M059J (cell line): ENCODE measurements around the gene SKI. TPM values are rescaled to one million over a fixed set of nuclear protein-coding genes. Genes with fewer than 3 reads are reported as not detected.
"Not testable (repeated sequence)": the region's sequence is repeated elsewhere in the genome, so short reads cannot be mapped to it uniquely, and the experiment has no call there.

Source experiments
- DNase-seq: peaks from one replicate; pipeline ENCODE4 v3.0.0-alpha.2; 2012; ENCODE audit warnings: low read depth
- total RNA-seq: library from RNA; depleted of rRNA; stranded (reverse); fragments of >200 nt; shearing (Covaris generic); gene quantifications from 2 replicates; pipeline ENCODE4 v1.2.3, GENCODE V29; 2014

The SKI gene
- total RNA-seq, 1 experiment from 2014 or later: 13.8 TPM

DNA sequence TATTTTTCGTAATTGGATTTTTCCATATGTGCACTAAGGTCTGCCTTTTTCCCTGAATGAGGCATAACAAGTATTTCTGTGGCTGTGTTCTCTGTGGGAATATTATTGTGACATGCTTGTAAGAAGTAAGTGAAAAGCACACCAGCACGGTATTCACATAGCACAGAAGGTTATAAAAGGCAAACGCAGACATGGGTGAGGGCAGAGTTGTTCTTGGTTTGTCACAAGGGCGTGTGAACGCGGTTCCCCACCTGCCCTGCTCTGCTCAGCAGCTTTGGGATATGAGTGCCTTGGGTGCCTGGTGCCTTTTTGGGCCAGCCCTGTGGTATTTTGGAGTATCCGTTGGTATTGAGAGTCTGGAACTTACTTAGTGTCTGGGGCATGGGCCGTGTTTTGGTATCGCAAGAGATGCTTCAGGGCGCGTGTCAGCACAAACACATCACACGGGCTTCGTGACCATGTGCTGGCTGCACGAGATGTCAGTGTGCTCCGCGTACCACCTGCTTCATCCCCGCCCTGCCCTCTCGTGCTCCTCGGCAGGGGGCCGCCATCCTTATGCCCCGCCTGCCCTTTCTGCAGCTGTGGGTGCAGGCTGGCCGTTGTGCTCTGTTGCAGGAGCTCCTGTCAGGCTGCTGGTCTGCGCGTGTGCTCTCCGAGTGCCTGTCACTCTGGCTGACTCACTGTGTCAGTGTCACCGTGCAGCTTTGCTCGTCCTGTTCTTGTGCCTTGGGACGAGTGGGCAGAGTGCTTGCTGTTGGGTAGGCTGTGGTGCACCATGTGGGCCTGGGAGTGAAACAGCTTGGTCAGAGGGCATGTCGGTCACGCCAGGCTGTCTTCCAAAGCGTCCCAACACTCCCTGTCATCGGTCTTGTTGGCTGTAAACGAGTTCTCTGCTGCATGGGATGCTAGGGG lies 15.0 kb downstream of the SKI start:
- DNase-seq: no peak

DNA sequence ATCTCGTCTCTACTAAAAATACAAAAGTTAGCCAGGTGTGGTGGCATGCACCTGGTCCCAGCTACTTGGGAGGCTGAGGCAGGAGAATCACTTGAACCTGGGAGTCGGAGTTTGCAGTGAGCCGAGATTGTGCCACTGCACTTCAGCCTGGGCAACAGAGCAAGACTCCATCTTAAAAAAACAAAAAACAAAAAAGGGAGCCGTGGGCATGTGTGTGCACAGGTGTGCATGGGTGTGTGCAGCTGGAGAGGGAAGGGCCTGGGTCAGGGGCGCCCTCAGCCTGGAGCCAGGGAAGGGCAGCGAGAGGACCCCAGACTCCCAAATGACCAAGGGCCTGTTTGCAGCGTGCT lies 18.9 kb downstream of the SKI start:
- DNase-seq: not testable (repeated sequence)

DNA sequence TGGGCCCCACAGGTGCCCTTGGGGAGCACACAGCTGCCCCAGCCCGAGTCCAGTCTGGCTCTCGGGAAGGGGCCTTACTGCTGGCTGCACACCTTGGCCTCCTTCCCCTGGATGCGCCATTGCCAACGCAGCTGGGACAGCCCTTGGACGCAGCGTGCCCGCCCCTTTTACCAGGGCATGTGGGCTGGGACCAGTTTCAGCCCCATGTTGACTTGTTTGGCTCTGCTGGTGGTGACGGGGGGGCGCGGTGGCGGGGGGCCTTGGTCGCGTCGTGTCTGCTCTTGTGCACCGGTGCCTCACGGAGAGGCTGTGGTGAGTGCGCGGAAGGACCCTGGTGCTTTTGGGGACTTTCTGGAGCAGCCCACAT lies 19.6 kb downstream of the SKI start:
- DNase-seq: no peak

DNA sequence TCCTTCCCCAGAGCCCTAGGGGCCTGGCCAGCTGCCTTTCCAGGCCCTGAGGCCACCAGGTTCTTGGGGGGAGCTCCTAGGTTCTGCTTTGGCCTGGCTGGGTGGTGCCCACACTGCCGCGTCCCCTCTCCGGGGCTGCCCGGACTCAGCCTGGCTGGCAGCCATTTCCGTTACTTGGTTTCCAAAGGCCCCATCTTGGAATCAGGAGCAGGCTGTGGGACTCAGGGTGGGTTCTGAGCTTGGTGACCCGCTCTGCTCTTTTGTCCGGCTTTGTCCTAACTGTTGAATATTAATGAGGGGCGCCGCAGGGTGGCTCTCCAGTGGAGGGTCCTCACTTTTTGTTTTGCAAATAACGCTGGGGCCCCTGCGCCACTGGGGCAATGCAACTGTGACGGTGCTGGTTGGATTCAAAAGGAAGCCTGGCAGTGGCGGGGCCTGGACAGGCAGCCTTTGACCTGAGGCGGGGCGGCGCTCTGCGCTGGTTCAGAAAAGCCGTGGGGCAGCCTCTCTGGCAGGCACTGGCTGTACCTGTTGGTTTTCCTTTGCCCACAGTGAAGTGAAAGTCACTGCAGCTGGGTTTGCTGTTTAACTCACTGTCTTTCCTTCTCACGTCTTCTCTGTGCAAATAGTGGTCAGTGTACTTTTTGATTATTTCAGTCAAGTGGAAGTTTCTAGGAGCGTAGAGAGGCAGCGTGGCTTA lies 20.2 kb downstream of the SKI start:
- DNase-seq: no peak

DNA sequence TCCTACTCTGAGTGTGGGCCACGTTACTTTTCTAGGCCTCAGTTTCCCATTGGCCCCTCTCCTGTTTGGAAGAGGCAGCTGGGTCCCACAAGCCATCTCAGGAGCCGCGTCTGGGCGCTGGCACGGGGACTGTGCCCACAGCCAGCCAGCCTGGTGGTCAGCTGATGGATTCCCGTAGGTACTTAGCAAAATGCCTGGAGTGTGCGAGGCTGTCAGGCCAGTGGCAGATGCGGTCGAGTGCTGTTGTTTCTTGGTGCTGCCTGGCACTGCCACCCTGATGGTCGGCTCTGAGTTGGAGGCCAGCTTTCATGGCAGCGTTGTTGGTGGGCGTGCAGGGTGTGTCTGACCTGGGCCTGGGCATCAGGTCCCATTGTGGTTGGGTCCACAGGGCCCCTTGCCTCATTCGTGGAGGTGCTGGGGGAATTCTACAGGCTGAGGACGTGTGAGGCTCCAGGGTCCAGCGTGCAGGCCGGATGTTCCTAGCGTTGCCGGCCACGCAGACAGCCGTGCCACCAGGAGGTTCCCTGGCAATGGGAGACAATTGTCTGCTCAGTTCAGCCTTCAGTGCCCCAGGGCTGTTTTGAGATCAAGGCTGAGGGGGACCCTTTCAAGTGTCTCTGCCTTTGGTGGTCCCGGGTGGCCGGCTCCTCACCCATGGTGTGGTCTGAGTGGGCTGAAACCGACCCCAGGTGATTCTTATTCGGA lies 20.9 kb downstream of the SKI start:
- DNase-seq: no peak

DNA sequence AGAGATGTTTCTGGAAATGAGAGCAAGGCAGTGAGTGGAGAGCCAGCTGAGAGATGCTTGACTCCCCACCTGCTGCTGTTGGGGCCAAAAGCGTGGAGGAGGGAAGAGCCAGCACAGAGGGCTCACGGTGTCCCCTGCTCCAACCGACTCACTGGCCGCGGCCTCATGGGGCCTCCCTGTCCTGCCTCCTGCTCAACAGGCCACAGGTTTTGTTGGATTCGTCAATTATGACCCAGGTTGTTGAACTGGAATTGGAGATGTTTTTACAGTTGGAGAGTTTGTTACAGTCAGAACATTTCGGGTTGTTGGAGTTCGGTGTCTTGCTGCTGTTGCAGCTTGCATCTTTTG lies 21.4 kb downstream of the SKI start:
- no peak for DNase-seq

DNA sequence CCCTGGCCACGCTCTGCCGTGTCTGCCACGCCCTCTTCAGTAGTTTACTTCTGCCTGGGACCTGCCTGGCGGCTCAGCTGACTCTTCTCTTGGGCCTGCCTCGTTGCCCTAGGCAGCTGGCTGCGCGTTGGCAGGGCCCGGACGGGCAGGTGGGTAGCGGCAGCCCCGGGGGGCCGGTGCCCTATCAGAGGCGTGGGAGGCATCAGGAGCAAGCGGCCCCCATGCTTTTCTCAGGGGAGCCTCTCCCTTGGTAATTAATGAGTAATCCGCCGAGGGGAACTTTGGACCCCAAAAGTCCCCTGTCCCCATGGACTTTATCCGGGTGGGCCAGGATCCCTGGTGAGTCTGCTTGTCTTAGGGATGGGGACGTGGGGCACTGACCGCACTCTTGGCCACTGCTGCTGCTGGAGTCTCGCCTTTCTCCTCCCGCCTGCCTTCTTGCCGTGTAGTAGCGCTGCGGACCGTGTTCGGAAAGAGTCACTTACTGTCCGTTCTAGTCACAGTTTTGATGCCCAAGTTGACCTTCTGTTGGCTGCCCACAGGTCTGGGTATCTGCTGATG lies 22.7 kb downstream of the SKI start:
- no peak for DNase-seq

DNA sequence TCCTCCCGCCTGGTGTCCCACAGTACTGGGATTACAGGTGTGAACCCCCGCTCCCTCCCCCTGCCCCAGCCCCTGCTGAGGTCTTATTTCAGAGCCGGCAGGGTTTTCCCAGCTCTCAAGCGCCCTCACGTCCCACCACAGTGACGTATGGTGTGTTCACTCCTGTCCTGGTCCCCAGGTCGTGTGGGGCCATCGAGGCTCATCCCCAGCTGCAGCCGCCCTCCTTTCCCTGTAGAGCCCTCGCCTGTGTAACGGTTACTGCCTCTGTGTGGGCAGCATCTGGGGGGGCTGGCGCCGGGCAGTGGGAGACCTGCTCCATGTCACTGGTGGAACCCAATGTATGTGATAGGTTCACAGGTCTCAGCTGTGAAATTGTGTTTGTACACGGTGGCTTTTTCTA lies 23.2 kb downstream of the SKI start:
- DNase-seq: no peak

DNA sequence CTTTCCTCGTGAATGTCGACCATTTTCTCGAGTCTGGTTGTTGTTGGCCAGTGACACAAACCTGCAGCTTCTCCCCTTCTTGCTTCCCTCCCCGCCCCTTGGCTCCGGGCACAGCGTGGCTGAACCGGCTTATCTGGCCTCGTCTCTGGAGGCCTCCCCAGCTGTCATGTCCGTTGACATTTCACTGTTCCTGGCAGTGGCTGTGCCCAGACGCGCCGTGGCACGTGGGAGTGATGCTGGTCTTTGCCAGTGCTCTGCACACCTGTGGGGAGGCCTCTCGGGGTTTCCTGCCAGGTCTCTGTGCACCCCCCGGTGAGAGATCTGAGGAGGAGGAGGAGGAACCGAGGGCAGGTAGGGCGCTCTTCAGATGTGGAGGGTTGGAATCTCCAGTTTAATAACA lies 23.7 kb downstream of the SKI start:
- DNase-seq: no peak

DNA sequence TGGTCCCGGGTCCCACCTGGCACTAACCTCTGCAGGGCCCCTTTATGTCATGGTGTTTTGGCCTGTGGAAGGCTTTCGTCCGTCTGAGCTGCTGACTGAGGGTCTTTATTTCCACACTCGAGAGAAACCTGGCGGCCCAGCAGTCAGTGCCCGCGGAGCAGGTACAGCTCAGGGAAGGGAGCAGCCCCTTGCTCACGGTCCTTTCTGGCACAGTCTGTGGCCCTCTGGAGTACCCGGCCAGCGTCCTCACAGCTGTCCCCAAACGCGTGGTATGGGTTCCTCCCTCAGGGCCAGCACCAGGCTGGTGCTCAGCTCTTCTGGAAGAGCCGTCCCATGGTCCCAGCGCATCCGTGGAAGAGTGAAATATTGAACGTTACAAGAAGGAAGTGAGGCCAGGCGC lies 24.3 kb downstream of the SKI start:
- DNase-seq: no peak

DNA sequence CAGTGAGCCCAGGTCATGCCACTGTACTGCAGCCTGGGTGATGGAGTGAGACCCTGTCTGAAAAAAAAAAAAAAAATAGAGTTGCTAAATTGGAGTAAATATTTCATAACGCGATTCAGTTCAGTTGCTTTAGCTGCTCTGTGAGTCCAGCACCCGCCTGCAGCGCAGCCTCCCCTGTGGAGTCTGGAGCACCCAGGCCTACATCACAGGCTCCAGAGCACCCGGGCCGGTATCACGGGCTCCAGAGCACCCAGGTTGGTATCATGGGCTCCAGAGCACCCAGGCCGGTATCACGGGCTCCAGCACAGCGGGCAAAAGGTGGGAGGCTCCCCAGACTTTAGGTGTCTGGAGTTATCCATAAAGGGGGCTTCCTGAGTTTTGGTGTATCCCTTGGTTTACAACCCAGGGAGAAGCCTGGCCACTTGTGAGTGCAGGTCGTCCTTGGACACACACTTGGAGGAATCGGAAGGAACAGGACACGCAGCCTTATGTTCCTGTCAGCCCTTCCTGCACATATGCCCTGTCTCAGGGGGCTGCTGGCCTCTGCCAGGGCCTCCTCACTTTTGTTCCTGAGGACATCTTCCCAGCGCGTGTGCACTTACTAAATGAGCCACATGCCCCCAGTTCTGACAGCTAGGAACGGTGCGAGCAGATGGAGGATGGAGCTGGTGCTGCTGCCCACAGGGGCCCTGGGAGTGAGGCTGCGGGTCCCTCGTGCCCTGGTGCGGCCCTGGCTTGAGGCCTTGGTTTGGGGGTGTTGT lies 25.1 kb downstream of the SKI start:
- DNase-seq: no peak

DNA sequence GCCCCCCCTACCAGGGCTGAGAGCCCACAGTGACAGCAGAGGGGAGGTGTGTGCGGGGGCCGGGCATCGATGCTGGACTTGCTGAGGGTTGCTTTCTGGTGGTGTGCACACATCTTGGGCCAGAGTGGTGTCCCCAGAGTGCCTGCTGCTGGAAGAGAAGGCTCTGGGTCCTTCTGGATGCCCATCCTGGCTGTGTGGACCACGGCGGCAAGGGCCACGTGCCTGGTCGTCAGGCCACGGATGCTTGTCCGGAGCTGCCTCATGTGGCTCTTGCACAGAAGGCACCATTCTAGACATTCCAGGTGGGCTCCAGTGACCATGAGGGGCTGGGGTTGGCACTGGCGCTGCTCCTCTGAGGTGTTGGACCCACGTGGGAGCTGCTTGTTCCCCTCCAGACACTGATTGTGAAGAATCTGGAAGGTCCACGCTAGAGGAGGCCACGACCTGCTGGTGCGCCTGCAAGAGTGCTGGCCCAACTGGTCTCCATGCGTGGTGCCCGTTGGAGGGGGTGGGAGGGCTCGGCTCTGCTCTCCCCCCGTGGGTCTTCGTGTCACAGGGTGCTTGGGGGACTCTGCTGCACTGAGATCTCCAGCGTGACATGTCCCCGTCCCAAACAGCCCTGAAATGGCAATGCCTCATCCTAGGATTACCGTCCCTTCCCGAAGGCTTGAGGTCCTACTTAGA lies 25.8 kb downstream of the SKI start:
- no peak for DNase-seq

DNA sequence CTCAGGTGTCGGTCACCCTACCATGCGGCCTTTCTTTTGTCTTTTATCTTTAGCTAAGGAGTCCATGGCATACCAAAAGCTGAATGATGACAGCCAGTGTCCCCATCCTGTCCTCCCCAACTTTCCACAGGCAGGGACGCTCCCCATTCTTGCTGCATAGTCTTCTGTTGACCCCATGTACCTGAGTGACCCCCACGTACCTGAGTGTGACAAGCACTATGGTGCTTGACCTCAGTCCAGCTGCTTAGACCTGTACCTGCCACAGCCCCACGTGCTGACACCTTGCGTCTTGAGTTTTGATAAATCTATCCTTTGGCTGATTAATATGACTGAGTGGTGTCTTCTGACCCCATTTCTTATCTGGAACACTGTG lies 26.9 kb downstream of the SKI start:
- DNase-seq: no peak

DNA sequence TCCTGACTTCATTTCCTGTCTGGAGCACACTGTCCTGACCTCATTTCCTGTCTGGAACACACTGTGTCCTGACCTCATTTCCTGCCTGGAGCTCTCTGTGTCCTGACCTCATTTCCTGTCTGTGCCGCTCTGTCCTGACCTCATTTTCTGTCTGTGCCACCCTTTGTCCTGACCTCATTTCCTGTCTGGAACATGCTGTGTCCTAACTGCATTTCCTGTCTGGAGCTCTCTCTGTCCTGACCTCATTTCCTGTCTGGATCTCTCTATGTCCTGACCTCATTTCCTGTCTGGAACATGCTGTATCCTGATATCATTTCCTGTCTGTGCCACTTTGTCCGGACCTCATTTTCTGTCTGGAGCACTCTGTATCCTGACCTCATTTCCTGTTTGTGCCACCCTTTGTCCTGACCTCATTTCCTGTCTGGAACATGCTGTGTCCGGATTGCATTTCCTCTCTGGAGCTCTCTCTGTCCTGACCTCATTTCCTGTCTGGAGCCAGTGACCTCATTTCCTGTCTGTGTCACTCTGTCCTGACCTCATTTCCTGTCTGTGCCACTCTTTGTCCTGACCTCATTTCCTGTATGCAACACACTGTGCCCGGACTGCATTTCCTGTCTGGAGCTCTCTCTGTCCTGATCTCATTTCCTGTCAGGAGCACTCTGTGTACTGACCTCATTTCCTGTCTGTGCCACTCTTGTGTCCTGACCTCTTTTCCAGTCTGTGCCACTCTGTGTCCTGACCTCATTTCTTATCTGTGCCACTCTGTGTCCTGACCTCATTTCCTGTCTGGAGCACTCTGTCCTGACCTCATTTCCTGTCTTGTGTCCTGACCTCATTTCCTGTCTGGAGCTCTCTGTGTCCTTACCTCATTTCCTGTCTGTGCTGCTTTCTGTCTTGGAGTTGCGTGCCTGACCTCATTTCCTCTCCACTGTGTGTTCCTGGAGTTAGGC lies 27.6 kb downstream of the SKI start:
- DNase-seq: peak; percentile 87

DNA sequence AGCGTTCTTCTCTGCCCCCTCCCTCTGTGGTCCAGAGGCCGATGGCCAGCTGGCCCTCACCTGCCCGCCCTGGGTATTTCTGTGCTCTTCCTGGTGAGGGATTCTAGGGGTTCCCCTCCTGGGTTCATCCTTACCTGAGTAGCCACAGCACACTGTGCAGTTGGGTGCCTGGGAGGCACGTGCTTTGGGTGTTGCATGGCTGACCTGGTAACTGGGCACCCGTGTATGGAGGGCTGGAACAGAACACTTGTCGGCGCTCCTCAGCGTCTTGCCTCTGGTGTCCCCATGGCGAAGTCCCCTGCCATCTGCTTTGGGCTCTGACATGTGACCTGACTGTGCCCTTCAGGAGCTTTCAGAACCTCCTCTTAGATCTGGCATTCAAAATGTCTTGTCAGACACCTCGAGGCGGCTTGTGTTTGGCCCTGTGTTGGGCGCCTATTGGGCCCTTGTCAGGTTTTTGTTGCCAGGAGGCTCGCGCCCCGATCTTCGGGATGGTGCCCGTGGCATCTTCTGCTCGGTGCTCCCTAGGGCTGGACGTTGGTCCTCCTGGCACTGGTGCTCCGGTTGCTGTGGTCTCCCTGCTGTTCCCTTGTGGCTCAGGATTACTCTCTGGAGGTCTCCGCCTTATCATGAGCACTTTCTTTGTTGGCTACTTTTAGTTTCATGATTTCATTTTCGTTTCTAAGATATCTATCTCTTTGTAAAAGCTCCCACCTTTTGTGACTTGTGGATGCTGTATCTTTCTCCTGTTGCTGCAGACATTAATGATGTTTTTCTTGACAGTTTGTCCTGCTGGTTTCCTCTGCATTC lies 28.5 kb downstream of the SKI start:
- DNase-seq: no peak

DNA sequence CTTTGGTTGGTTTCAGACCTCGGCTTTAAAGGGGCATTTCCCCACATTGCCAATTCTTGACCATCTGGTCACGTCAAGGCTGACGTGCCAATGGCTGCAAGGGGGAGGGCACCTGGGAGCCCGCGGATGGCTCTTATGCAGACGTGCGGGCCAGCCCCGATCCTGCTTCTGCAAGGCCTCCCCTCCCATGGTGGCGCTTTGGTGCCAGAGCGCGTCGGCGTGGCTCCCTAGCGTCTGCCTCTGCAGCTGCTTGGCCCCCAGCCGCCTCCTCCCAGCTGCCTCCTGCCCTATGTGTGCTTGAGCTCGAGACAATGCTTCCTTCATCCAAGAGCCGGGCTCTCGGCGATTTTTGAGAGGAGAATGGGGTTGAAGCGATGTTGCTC lies 29.1 kb downstream of the SKI start:
- no peak for DNase-seq

DNA sequence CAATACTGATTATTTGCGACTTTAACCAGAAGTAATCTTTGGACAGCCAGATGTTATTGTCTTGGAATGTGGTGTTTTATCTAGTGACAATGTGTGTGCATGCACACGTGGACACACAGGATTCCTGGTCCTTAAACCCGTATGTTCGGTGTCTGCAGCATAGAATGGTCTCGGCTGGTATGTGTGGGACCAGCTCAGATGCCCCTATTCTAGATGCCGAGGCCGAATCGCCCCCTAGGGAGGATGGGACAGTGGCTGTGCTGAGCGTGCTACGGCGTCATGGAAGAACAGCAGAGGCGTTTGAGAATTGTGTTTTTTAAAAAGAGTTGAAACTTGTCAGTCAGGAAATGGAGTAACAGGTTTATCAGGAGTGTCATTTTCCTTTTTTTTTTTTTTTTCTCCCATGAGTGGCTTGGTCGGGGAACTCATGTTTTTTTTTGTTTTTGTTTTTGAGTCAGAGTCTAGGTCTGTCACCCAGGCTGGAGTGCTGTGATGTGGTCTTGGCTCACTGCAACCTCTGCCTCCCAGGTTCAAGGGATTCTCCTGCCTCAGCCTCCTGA lies 30.1 kb downstream of the SKI start:
- DNase-seq: no peak

DNA sequence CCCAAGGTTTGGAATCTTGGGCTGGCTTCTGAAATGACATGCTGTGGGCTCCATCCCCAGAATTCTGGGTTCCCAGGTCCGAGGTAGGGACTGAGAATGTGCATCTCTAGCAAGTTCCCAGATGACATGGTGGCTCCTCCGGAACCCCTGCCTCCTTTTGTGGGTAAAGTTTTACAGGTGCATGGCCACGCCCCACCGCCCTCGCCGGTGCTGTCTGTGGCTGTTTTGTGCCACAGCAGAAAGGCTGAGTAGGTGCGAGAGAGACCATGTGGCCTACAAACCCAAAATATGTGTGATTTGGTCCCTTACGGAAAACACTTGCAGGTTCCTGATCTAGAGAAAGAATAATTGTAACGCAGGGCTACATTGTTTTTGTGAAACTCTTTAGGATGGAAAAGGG lies 30.9 kb downstream of the SKI start:
- DNase-seq: no peak
